SK-MEL-5 (cell line): ENCODE measurements around the gene NOS1AP. TPM values are rescaled to one million over a fixed set of nuclear protein-coding genes. Genes with fewer than 3 reads are reported as not detected.

Experiments
- DNase-seq: peaks from one replicate; pipeline ENCODE4 v3.0.0-alpha.2; 2016; ENCODE audit warnings: low read depth, low spot score
- in situ Hi-C: cut with HindIII; loops from 2 replicates; pipeline ENCODE4 v1.10.0; 2016; ENCODE audit warnings: low sequenced_read_pairs, high pct_unique_total_duplicates, low pct_unique_long_range_greater_than_20kb
- total RNA-seq: library from RNA; depleted of rRNA; stranded (reverse); fragments of >200 nt; shearing (Covaris generic); gene quantifications from 2 replicates; pipeline ENCODE4 v1.2.3, GENCODE V29; 2014

The NOS1AP gene
- total RNA-seq, 1 experiment from 2014 or later: 0.29 TPM

- in situ Hi-C loops: no loop called here
- no peak for DNase-seq
These were observed 43.9 kb downstream of the NOS1AP start for GRCh38 chr1:162113419-162113818.

GRCh38 chr1:162117039-162117774, 47.7 kb downstream of the NOS1AP start:
- DNase-seq: peak; percentile 29
- in situ Hi-C loops: no loop called here

DNA sequence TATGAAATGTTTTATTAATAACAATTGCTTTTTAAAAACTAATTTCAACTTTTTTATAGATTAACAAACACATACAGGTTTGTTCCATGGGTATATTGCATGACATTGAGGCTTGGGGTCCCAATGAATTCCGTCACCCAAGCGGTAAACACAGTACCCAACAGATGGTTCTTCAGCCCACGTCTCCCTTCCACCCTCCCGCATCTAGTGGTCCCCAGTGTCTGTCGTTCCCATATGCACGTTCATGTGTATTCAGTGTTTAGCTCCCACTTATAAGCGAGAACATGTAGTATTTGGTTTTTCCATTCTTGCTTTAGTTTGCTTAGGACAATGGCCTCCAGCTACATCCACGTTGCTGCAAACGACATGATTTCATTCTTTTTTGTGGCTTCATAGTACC, 48.6 kb downstream of the NOS1AP start:
- in situ Hi-C loops: no loop called here
- DNase-seq: no peak

GRCh38 chr1:162128693-162129356, 59.3 kb downstream of the NOS1AP start:
- DNase-seq: no peak
- in situ Hi-C loops: no loop called here

DNA sequence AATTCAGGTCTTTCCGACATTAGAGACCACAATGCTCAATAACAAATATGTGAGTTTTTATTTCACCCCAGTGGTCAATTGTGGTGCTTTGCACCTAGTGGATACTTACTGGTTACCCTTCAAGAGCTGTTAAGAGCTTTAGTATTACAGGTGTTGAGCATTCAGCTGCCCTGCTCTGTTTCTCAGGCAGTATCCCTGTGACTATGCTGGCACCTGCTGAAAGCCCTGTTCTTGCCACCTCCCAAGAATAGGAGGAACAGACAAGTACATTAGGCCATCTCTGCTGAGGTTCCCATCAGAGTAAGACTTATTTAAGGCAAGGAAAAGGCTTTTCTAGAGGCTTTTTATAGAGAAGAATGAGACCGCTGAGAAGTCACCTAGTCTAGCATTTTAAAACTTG, 60.8 kb downstream of the NOS1AP start:
- no peak for DNase-seq
- in situ Hi-C loops: no loop called here

DNA sequence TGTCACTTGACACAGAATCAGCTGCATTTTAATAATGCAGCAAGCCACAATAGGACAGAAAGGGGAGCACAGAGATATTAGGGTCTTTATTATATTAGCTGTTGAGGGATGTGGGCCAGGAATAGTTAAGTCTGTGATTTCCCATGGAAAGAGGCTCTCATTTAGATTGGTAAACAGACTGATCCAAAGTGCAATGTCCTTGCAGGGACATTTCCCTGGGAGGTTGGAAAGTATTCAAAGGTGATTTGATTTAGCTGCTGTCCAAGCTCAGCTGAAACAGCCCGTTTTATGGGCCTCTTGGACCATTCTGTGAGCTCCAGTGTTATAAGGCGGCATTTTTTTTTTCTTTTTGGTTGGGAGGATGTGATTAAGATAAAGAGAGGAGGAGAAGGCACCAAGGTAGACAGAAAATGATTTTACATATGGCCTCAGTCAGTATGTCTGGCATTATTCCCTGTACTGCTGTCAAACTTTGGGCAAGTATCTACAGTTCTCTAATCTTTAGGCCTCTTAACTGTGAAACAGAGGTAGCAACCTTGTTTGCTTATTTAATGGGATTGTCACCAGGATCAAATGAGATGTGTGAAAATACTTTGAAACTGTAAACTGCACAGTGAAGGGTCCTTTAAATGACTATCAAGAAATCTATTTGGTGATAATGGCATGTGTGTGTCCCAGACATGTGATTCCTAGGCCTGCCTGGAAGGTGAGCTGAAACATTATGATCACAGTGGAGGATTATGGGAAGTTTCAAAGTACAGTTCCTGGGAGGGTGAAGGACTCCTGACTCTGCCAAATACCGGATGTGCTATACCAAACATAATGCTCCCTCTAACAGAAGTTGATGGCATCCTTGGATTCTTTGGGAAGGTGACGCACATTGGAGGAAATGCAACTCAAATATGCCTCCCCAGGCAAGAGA, 62.2 kb downstream of the NOS1AP start:
- in situ Hi-C loops: no loop called here
- no peak for DNase-seq

DNA sequence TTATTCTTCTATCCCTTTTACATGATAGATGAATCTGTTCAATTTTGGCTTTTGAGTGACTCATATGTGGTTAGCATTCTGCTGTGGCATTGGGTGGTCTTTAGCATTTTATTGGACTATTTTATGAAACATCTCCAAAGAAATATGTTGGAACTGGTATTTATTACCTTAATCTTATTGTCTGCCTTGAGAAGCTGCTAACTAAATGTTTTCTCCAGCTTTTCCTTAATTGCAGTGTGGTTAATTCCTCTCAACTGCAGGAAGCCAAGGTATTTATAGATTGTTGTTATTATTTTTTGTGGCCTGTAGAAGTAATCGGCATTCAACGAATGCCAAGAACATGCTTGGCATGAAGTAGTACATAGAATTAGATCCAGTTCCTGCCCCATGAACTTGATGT, 64.1 kb downstream of the NOS1AP start:
- in situ Hi-C loops: no loop called here
- DNase-seq: no peak

- in situ Hi-C loops: no loop called here
- DNase-seq: no peak
These were observed 65.2 kb downstream of the NOS1AP start for GRCh38 chr1:162134646-162135045.

DNA sequence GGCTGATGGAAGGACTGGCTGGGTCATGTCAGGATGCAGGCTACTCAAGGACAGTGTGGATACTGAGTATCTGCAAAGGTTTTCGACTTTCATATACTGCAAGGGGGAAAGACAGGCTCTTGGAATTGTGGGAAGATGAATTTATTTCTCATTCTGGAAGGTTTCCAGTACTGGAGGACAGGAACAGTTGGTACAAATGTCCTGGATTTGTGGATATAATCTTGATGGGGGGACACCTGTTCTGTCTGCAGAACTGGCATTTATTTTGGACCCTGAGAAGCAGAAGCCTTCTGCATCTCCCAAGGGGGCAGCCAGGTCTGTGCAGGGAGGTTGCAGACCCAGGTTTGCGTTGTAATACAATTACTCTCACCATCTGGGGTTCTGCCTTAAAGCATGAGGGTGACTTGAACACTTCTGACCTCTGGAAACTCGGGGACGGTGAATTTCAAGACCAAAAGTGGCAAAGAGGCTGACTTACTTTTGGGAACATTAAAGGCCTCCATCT, 65.8 kb downstream of the NOS1AP start:
- in situ Hi-C loops: no loop called here

GRCh38 chr1:162136760-162137159, 67.3 kb downstream of the NOS1AP start:
- in situ Hi-C loops: no loop called here
- no peak for DNase-seq

More for the DNA sequence above, 65.8 kb downstream of the NOS1AP start:
- DNase-seq: no peak

GRCh38 chr1:162137179-162137960, 67.9 kb downstream of the NOS1AP start:
- in situ Hi-C loops: no loop called here
- no peak for DNase-seq

- no peak for DNase-seq
- in situ Hi-C loops: no loop called here
These were observed 68.6 kb downstream of the NOS1AP start for GRCh38 chr1:162138112-162138511.

DNA sequence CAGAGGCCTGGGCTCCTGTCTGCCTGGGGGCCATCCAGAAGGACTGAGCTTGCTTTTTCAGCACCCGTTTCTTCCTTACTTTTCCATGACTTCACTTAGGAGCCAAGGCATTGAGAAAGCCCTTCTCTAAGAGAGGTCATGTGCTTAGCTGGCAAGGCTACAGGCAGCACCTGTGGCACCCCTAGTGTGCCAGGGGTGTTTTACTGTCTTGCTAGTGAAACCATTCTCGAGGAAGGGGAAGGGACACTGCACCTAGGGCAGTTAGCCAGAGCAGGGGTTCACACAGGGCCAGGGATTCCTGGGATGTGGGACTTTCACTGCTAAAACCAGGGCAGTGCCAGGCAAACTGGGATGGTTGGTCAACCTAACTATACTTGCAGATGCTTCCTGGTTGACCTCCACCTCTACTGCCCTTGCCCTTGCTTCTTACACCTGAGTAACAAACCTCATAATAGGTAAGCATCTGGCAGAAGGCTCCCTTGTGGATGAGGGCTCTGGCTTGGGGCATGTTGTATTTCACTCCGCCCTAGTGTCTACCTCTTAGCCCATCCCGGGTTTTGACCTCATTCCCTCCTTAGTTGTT, 69.2 kb downstream of the NOS1AP start:
- DNase-seq: no peak
- in situ Hi-C loops: no loop called here

- in situ Hi-C loops: no loop called here
- DNase-seq: peak; percentile 78
These were observed 69.7 kb downstream of the NOS1AP start for GRCh38 chr1:162139211-162139610.

DNA sequence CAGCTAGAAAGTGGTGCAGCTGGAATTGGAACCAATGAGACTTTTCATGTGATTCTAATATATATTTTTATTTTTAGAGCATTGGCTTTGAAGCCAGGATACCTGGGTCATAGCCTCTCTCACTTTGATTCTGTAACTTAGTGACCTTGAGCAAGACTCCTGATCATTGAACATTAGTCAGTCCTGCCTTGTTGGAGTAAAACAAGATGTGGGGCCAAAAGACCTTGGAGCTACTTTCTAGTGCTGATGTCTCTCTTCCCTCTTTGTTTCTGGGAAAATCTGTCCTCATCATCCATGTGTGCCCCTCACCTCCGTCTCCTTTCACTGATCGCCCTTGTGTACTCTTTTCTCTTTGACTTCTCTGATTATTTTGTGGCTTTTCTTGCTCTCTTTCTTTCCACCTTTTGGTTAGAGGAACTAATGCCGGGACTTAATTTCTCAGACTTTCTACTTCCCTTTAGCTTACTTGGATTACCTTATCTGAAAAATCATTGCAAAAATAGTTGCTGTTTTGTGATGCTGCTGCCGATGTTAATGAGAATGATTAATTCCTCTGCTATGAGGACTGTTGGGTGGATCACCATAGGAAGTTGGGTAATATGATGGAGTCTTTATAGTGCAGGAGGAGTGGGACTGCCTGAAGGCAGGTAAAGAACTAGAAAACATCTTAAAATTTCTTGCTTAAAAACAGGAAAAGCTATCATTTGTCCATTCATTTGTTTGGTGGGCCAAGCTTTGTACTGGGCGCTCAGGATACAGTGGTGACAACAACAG, 72.0 kb downstream of the NOS1AP start:
- in situ Hi-C loops: no loop called here
- DNase-seq: no peak

GRCh38 chr1:162142968-162143367, 73.5 kb downstream of the NOS1AP start:
- DNase-seq: no peak
- in situ Hi-C loops: no loop called here
